Fibroblast of upper back skin (primary cell): Measurements from ENCODE around the gene SMIM10L2A.
"Not testable (repeated sequence)": the region's sequence is repeated elsewhere in the genome, so short reads cannot be mapped to it uniquely, and the experiment has no call there.

Experiments used
- DNase-seq: peaks from one replicate; pipeline ENCODE4 v3.0.0-alpha.2; 2013

The SMIM10L2A gene

GRCh38 chrX:135461756-135462155 is 40.0 kb downstream of the SMIM10L2A start:
- not testable (repeated sequence) for DNase-seq

GRCh38 chrX:135463937-135464336 is 42.2 kb downstream of the SMIM10L2A start:
- no peak for DNase-seq

- DNase-seq, result no peak
These were observed 54.6 kb downstream of the SMIM10L2A start for GRCh38 chrX:135476378-135476777.

GRCh38 chrX:135477576-135477975 is 55.8 kb downstream of the SMIM10L2A start:
- DNase-seq, result peak; percentile 60
